ENCODE data around the gene RAB29. TPM values are rescaled to one million over a fixed set of nuclear protein-coding genes. Genes with fewer than 3 reads are reported as not detected.

RAB29 gene
- total RNA-seq, 1 donor from 2014 or later, result 10.0 TPM

DNA sequence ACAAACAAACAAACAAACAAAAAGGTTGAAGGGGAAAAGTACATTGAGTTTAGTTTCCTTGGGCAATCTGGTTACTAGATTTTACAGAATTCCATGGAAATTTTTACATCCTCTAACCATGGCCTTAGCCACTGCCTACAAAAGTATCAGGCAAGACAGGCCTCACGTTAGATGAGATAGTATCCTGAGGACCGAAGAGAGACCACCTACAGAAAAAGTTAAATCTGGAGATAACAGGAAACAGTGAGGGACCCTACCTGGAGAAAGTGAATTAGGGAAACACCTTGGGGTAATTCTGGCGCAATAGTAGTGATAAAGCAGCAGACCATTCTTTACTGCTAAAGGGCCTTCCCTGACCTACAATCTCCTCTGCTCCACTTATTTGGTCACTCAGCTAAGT lies 8.7 kb downstream of the RAB29 start:
- TF ChIP-seq, protein P1, sequence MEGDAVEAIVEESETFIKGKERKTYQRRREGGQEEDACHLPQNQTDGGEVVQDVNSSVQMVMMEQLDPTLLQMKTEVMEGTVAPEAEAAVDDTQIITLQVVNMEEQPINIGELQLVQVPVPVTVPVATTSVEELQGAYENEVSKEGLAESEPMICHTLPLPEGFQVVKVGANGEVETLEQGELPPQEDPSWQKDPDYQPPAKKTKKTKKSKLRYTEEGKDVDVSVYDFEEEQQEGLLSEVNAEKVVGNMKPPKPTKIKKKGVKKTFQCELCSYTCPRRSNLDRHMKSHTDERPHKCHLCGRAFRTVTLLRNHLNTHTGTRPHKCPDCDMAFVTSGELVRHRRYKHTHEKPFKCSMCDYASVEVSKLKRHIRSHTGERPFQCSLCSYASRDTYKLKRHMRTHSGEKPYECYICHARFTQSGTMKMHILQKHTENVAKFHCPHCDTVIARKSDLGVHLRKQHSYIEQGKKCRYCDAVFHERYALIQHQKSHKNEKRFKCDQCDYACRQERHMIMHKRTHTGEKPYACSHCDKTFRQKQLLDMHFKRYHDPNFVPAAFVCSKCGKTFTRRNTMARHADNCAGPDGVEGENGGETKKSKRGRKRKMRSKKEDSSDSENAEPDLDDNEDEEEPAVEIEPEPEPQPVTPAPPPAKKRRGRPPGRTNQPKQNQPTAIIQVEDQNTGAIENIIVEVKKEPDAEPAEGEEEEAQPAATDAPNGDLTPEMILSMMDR (conservative IDR thresholded peaks at IDR 0.05; ENCODE audit: low read depth, low read length), result no peak
- H3K4me3 ChIP-seq (ENCODE audit: low read depth, low read length), result no peak overlapping the region
- no peak for DNase-seq (ENCODE audit: low read depth)

DNA sequence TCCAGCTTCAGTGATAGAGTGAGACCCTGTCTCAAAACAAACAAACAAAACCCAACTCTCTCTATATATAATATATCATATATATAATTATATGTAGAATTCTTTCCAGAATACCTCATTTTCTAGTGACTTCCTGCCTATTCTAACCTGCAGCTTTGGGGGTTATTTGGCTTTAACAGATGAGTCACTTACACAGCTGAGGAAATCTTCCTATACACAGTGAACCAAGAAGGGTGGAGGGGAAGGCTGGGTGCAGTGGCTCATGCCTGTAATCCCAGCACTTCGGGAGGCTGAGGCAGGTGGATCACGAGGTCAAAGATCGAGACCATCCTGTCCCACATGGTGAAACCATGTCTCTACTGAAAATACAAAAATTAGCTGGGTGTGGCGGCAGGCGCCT lies 9.2 kb downstream of the RAB29 start:
- DNase-seq (ENCODE audit: low read depth), result no peak
- TF ChIP-seq, protein P1 (conservative IDR thresholded peaks at IDR 0.05; ENCODE audit: low read depth, low read length), result no peak

DNA sequence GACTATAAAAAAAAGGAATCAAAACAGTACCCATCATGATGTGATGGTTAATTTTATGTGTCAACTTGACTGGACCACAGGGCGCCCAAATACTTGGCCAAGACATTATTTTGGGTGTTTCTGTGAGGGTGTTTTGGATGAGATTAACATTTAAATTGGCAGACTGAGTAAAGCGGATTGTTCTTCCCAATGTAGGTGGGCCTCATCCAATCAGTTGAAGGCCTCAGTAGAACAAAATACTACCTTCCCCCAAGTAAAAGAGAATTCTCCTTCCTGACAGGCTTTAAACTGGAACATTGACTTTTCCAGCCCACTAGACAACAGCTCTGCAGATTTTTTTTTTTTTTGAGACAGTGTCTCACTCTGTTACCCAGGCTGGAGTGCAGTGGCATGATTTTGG lies 10.7 kb downstream of the RAB29 start:
- DNase-seq (ENCODE audit: low read depth), result no peak
- TF ChIP-seq, protein P1 (conservative IDR thresholded peaks at IDR 0.05; ENCODE audit: low read depth, low read length), result no peak

More for the DNA sequence above, 9.2 kb downstream of the RAB29 start:
- no peak overlapping the region for H3K4me3 ChIP-seq (ENCODE audit: low read depth, low read length)

DNA sequence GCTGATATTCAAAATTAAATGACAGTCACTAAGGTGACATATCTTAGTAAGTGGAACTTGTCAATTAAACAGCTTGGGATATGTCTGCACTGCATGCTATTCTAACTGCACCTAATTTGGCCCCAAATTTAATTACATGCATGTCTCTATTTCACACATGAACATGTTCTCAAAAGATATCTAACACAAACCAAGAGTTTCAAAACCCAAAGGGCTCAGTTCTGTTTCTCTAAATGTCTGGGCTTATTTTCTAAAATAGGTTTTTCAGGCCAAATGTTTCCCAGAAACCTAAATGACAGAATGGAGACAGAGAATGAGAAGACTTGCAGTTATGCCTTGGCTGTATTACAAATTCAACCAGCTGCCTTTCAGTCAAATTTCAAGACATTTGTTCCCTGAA lies 11.3 kb downstream of the RAB29 start:
- TF ChIP-seq, protein P1 (conservative IDR thresholded peaks at IDR 0.05; ENCODE audit: low read depth, low read length), result no peak
- no peak overlapping the region for H3K4me3 ChIP-seq (ENCODE audit: low read depth, low read length)
- no peak for DNase-seq (ENCODE audit: low read depth)

More for the DNA sequence above, 10.7 kb downstream of the RAB29 start:
- no peak overlapping the region for H3K4me3 ChIP-seq (ENCODE audit: low read depth, low read length)

DNA sequence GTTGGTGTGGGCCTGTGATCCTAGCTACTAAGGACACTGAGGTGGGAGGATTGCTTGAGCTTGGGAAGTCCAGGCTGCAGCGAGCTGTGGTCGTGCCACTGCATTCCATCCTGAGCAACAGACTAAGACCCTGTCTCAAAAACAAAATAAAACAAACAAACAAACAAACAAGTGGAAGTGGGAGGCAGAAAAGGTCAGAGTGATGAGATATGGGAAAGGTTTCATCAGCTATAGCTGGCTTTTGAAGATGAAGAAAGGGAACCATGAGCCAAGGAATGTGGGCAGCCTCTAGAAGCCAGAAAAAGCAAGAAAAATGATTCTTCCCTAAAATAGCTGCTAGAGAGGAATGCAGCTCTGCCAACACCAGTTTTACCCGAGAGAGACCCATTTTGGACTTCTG lies 14.7 kb downstream of the RAB29 start:
- no peak for DNase-seq (ENCODE audit: low read depth)
- TF ChIP-seq, protein P1 (conservative IDR thresholded peaks at IDR 0.05; ENCODE audit: low read depth, low read length), result no peak
- no peak overlapping the region for H3K4me3 ChIP-seq (ENCODE audit: low read depth, low read length)

DNA sequence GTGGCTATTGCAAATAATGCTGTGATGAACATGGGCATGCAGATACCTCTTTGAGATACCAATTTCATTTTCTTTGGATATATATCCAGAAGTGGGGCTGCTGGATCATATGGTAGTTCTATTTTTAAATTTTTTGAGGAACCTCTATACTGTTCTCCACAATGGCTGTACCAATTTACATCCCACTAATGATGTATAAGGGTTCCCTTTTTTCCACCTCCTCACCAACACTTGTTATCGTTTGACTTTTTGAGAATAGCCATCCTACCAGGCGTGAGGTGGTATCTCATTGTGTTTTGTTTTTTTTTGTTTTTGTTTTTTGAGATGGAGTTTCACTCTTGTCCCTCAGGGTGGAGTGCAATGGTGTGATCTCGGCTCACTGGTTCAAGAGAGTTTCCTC lies 18.7 kb downstream of the RAB29 start:
- no peak for DNase-seq (ENCODE audit: low read depth)
- TF ChIP-seq, protein P1 (conservative IDR thresholded peaks at IDR 0.05; ENCODE audit: low read depth, low read length), result no peak

DNA sequence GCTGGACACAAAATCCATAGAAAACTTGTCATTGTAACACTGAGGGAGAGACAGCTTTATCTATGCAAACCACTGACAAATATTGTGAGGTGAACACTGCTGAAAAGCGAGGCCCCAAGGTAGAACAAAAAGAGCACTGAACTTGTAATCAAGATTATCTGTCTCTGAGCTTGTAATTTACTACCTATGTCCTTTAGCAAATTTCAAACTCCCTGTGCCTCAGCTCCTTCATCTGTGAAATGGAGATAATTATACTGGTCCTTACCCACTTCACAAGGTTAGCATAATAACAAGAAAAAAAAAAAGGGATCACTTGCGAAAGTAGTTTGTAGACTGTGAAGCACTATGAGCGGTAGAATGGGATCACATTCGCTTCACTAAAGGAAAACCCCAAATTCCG lies 20.4 kb downstream of the RAB29 start:
- no peak overlapping the region for H3K4me3 ChIP-seq (ENCODE audit: low read depth, low read length)
- no peak for DNase-seq (ENCODE audit: low read depth)
- TF ChIP-seq, protein P1 (conservative IDR thresholded peaks at IDR 0.05; ENCODE audit: low read depth, low read length), result no peak

More for the DNA sequence above, 18.7 kb downstream of the RAB29 start:
- no peak overlapping the region for H3K4me3 ChIP-seq (ENCODE audit: low read depth, low read length)

Data from epithelial cell of proximal tubule (primary cell).